Muscle of arm (tissue), 12 donors: ENCODE data around the gene TRMT2A. TPM values are rescaled to one million over a fixed set of nuclear protein-coding genes. Genes with fewer than 3 reads are reported as not detected.
A peak's percentile ranks its signal among the peaks of the same experiment; 100 is the strongest.
"Not testable (repeated sequence)": the region's sequence is repeated elsewhere in the genome, so short reads cannot be mapped to it uniquely, and the experiment has no call there.

Experiments
- DNase-seq: peaks from one replicate; pipeline ENCODE4 v3.0.0-alpha.2; 2013
- polyA plus RNA-seq, 12 donors: library from polyadenylated mRNA; unstranded; fragments of 120-200 nt; gene quantifications; one replicate each; pipeline ENCODE4 v1.2.1, GENCODE V29; 2013; ENCODE audit not compliant: insufficient read length in 12 of 12

The TRMT2A gene
- polyA plus RNA-seq, 12 donors = 30.0 to 61.2 (median 40.1) TPM; not detected in 1

- DNase-seq = no peak
Measured at GRCh38 chr22:20088263-20088648, 28.8 kb downstream of the TRMT2A start.

- no peak for DNase-seq
Measured at GRCh38 chr22:20087319-20088262, 29.4 kb downstream of the TRMT2A start.

GRCh38 chr22:20086763-20087162 lies 30.3 kb downstream of the TRMT2A start:
- DNase-seq = no peak

- no peak for DNase-seq
Measured at GRCh38 chr22:20086101-20086599, 30.9 kb downstream of the TRMT2A start.

GRCh38 chr22:20085651-20086050 lies 31.4 kb downstream of the TRMT2A start:
- no peak for DNase-seq

GRCh38 chr22:20084547-20085413 lies 32.2 kb downstream of the TRMT2A start:
- DNase-seq = no peak

GRCh38 chr22:20083891-20084546 lies 33.0 kb downstream of the TRMT2A start:
- DNase-seq = no peak

- no peak for DNase-seq
Measured at GRCh38 chr22:20083157-20083890, 33.7 kb downstream of the TRMT2A start.

- DNase-seq = peak; percentile 54
Measured at GRCh38 chr22:20080776-20081654, 36.0 kb downstream of the TRMT2A start.

- peak; percentile 56 for DNase-seq
Measured at GRCh38 chr22:20080445-20080775, 36.6 kb downstream of the TRMT2A start.

GRCh38 chr22:20079745-20080444 lies 37.1 kb downstream of the TRMT2A start, which contains the start of gene DGCR8:
TSS of gene DGCR8 (plus strand) at chr22:20080241. CDS start at chr22:20085964, 5,723 bp downstream.
- DNase-seq = peak; percentile 95

GRCh38 chr22:20076627-20077172 lies 40.3 kb downstream of the TRMT2A start:
- DNase-seq = no peak

GRCh38 chr22:20071524-20071972 lies 45.5 kb downstream of the TRMT2A start:
- DNase-seq = no peak

GRCh38 chr22:20069331-20070042 lies 47.5 kb downstream of the TRMT2A start:
- DNase-seq = no peak

GRCh38 chr22:20068640-20069039 lies 48.4 kb downstream of the TRMT2A start:
- DNase-seq = no peak

- DNase-seq = not testable (repeated sequence)
Measured at GRCh38 chr22:20067384-20067682, 49.7 kb downstream of the TRMT2A start.

GRCh38 chr22:20066617-20067383 lies 50.2 kb downstream of the TRMT2A start:
- no peak for DNase-seq
